H9 (cell line): ENCODE data around the gene NRG3. TPM values are rescaled to one million over a fixed set of nuclear protein-coding genes. Genes with fewer than 3 reads are reported as not detected.

Experiments used
- DNase-seq: peaks from one replicate; pipeline ENCODE4 v3.0.0-alpha.2; 2017
- H2AFZ ChIP-seq: one replicate; pipeline ENCODE4 v1.6.1; 2013; ENCODE audit warnings: mild to moderate bottlenecking, low read length, control low read depth, moderate library complexity
- H2AK5ac ChIP-seq: 2 replicates; pipeline ENCODE4 v1.6.1; 2013; ENCODE audit warnings: low read length, control low read depth, mixed read lengths; ENCODE audit not compliant: insufficient read length
- H2BK120ac ChIP-seq: one replicate; pipeline ENCODE4 v1.6.1; 2013; ENCODE audit warnings: low read depth, mild to moderate bottlenecking, low read length, control low read depth, inconsistent platforms; ENCODE audit not compliant: poor library complexity, severe bottlenecking
- H2BK12ac ChIP-seq: 2 replicates; pipeline ENCODE4 v1.6.1; 2013; ENCODE audit warnings: low read length, control low read depth, mixed read lengths, low read depth; ENCODE audit not compliant: insufficient read length
- H2BK15ac ChIP-seq: 2 replicates; pipeline ENCODE4 v1.6.1; 2013; ENCODE audit warnings: low read depth, low read length, control low read depth
- H2BK20ac ChIP-seq: one replicate; pipeline ENCODE4 v1.6.1; 2013; ENCODE audit warnings: low read depth, mild to moderate bottlenecking, low read length, control low read depth, inconsistent platforms; ENCODE audit not compliant: poor library complexity, severe bottlenecking
- H2BK5ac ChIP-seq: 2 replicates; pipeline ENCODE4 v1.6.1; 2013; ENCODE audit warnings: low read length, control low read depth, mixed read lengths; ENCODE audit not compliant: insufficient read length
- H3K14ac ChIP-seq: 2 replicates; pipeline ENCODE4 v1.6.1; 2013; ENCODE audit warnings: low read length, control low read depth; ENCODE audit not compliant: insufficient read depth
- H3K18ac ChIP-seq: 2 replicates; pipeline ENCODE4 v1.6.1; 2013; ENCODE audit warnings: low read depth, mild to moderate bottlenecking, mixed read lengths, low read length, control low read depth; ENCODE audit not compliant: insufficient read length
- H3K23ac ChIP-seq: 2 replicates; pipeline ENCODE4 v1.6.1; 2013; ENCODE audit warnings: low read length, control low read depth, mixed read lengths, low read depth; ENCODE audit not compliant: insufficient read length
- H3K23me2 ChIP-seq: 2 replicates; pipeline ENCODE4 v1.6.1; 2013; ENCODE audit warnings: low read depth, mild to moderate bottlenecking, mixed read lengths, low read length, control low read depth; ENCODE audit not compliant: insufficient read length, poor library complexity, severe bottlenecking
- H3K27ac ChIP-seq: 2 replicates; pipeline ENCODE4 v1.5.1; 2013; ENCODE audit warnings: low read length, control low read depth, mixed read lengths, low read depth; ENCODE audit not compliant: insufficient read length
- H3K27me3 ChIP-seq: 2 replicates; pipeline ENCODE4 v1.6.1; 2013; ENCODE audit warnings: low read length, control low read depth, inconsistent platforms; ENCODE audit not compliant: insufficient read depth
- H3K4ac ChIP-seq: 2 replicates; pipeline ENCODE4 v1.6.1; 2013; ENCODE audit warnings: low read depth, mild to moderate bottlenecking, control low read depth, inconsistent platforms, low read length, moderate library complexity
- H3K4me1 ChIP-seq: 2 replicates; pipeline ENCODE4 v1.6.1; 2013; ENCODE audit warnings: low read length, control low read depth, inconsistent platforms; ENCODE audit not compliant: insufficient read depth
- H3K4me2 ChIP-seq: 2 replicates; pipeline ENCODE4 v1.6.1; 2013; ENCODE audit warnings: low read length, control low read depth, mixed read lengths; ENCODE audit not compliant: insufficient read length, insufficient read depth
- H3K56ac ChIP-seq: 2 replicates; pipeline ENCODE4 v1.6.1; 2013; ENCODE audit warnings: low read depth, mild to moderate bottlenecking, mixed read lengths, low read length, control low read depth; ENCODE audit not compliant: insufficient read length
- H3K79me1 ChIP-seq: 2 replicates; pipeline ENCODE4 v1.6.1; 2013; ENCODE audit warnings: low read depth, mild to moderate bottlenecking, moderate library complexity, low read length, control low read depth, inconsistent platforms; ENCODE audit not compliant: insufficient read depth, poor library complexity, severe bottlenecking
- H3K79me2 ChIP-seq: 2 replicates; pipeline ENCODE4 v1.6.1; 2013; ENCODE audit warnings: low read length, control low read depth, inconsistent platforms; ENCODE audit not compliant: insufficient read depth
- H3K9ac ChIP-seq: 2 replicates; pipeline ENCODE4 v1.6.1; 2013; ENCODE audit warnings: low read length, control low read depth, mixed read lengths; ENCODE audit not compliant: insufficient read length; ENCODE audit errors: extremely low read depth
- H3K9me3 ChIP-seq: one replicate; pipeline ENCODE4 v1.6.1; 2013; ENCODE audit warnings: low read depth, low read length, inconsistent platforms; ENCODE audit not compliant: control insufficient read depth
- H3T11ph ChIP-seq: one replicate; pipeline ENCODE4 v1.6.1; 2013; ENCODE audit warnings: mild to moderate bottlenecking, low read length, control low read depth, inconsistent platforms
- H4K20me1 ChIP-seq: one replicate; pipeline ENCODE4 v1.6.1; 2013; ENCODE audit not compliant: control insufficient read depth, insufficient read length, insufficient read depth
- H4K5ac ChIP-seq: 2 replicates; pipeline ENCODE4 v1.6.1; 2013; ENCODE audit warnings: low read depth, mild to moderate bottlenecking, mixed read lengths, low read length, control low read depth; ENCODE audit not compliant: insufficient read length
- H4K8ac ChIP-seq: replicated peaks from 2 replicates; pipeline ENCODE4 v1.6.1; 2013; ENCODE audit warnings: low read length, control low read depth, mixed read lengths, low read depth; ENCODE audit not compliant: insufficient read length
- H4K91ac ChIP-seq: 2 replicates; pipeline ENCODE4 v1.6.1; 2013; ENCODE audit warnings: low read depth, mild to moderate bottlenecking, moderate library complexity, mixed read lengths, low read length, control low read depth; ENCODE audit not compliant: insufficient read length
- H3K27ac Mint-ChIP-seq, 3 experiments: 2 replicates in 2 of 3; 3 replicates in 1 of 3; pipeline ENCODE4 v1.8.0; 2020 to 2021; ENCODE audit warnings: mixed read lengths in 3 of 3, mild to moderate bottlenecking in 1 of 3, moderate library complexity in 1 of 3
- H3K27me3 Mint-ChIP-seq: 2 replicates; pipeline ENCODE4 v1.8.0; 2021; ENCODE audit warnings: low read depth, mild to moderate bottlenecking, moderate library complexity, mixed read lengths
- H3K36me3 Mint-ChIP-seq, 3 experiments: 2 replicates in 2 of 3; 3 replicates in 1 of 3; pipeline ENCODE4 v1.8.0; 2020 to 2021; ENCODE audit warnings: low read depth in 3 of 3, mixed read lengths in 3 of 3; ENCODE audit not compliant: insufficient read depth in 1 of 3
- H3K4me1 Mint-ChIP-seq, 2 experiments: 2 replicates each; pipeline ENCODE4 v1.8.0; 2020; ENCODE audit warnings: mixed read lengths in 2 of 2
- H3K4me3 Mint-ChIP-seq, 2 experiments: 2 replicates in 1 of 2; 3 replicates in 1 of 2; pipeline ENCODE4 v1.8.0; 2020 to 2021; ENCODE audit warnings: mild to moderate bottlenecking in 2 of 2, mixed read lengths in 2 of 2, moderate library complexity in 1 of 2
- H3K9me3 Mint-ChIP-seq, 2 experiments: 2 replicates in 1 of 2; 3 replicates in 1 of 2; pipeline ENCODE4 v1.8.0; 2020; ENCODE audit warnings: mild to moderate bottlenecking in 2 of 2, mixed read lengths in 2 of 2, moderate library complexity in 1 of 2
- CTCF ChIP-seq: fragments of 200-600 bp; sonication (generic); conservative IDR thresholded peaks from 3 replicates; pipeline ENCODE4 v1.8.0; 2021; ENCODE audit warnings: antibody characterized with exemption, mild to moderate bottlenecking
- WGBS: extraction: QIAGEN DNeasy Blood & Tissue Kit; methylation state at CpG from one replicate; pipeline ENCODE4 v1.1.7; 2013; ENCODE audit warnings: missing lambda C conversion rate, low lambda C conversion rate, mixed read lengths; ENCODE audit not compliant: insufficient read length; ENCODE audit errors: extremely low coverage; 5-methylcytosine and 5-hydroxymethylcytosine counted together
- total RNA-seq: library from RNA; stranded (reverse); gene quantifications from 2 replicates; pipeline ENCODE4 v1.2.1, GENCODE V29; 2021

Gene NRG3
- total RNA-seq, 1 experiment from 2014 or later = 1.6 TPM

- H2AK5ac ChIP-seq = no peak overlapping the region
- no peak overlapping the region for H4K5ac ChIP-seq
- no peaks in the 10 kb centered on the region for H3K27me3 ChIP-seq
- no peaks in the 10 kb centered on the region for H3K23me2 ChIP-seq
- H3K27ac Mint-ChIP-seq = no peak overlapping the region
- no peaks in the 10 kb centered on the region for H3K27me3 Mint-ChIP-seq
- H3K27ac ChIP-seq = no peak overlapping the region
- H4K20me1 ChIP-seq = no peaks in the 10 kb centered on the region
- no peak for TF ChIP-seq CTCF
- H3K9ac ChIP-seq = no peak overlapping the region
- no CpG with 5 or more reads among the region's 3 CpGs for WGBS
- H4K91ac ChIP-seq = no peak overlapping the region
- H3K4me1 ChIP-seq = no peaks in the 10 kb centered on the region
- H3K4me3 Mint-ChIP-seq = no peak overlapping the region
- no peak overlapping the region for H2BK5ac ChIP-seq
- H3K56ac ChIP-seq = no peak overlapping the region
- H3K4me1 Mint-ChIP-seq = no peaks in the 10 kb centered on the region
- H3K79me2 ChIP-seq = no peaks in the 10 kb centered on the region
- H3K9me3 ChIP-seq = no peaks in the 10 kb centered on the region
- no peaks in the 10 kb centered on the region for H3K9me3 Mint-ChIP-seq
- H4K8ac ChIP-seq = no peak overlapping the region
- no peak for DNase-seq
- no peak overlapping the region for H3K14ac ChIP-seq
- no peak overlapping the region for H2BK20ac ChIP-seq
- H2BK120ac ChIP-seq = no peak overlapping the region
- H3K4ac ChIP-seq = no peak overlapping the region
- no peaks in the 10 kb centered on the region for H3K79me1 ChIP-seq
- no peak overlapping the region for H3T11ph ChIP-seq
- no peak overlapping the region for H3K4me2 ChIP-seq
- H2AFZ ChIP-seq = no peak overlapping the region
- H3K23ac ChIP-seq = no peak overlapping the region
- H3K36me3 Mint-ChIP-seq = no peaks in the 10 kb centered on the region
- no peak overlapping the region for H3K18ac ChIP-seq
- no peak overlapping the region for H2BK15ac ChIP-seq
- H2BK12ac ChIP-seq = no peak overlapping the region
Measured at GRCh38 chr10:82452046-82452445, 577.1 kb downstream of the NRG3 start.
